Non-pigmented ciliary epithelial cell (primary cell): ENCODE measurements around the gene RHCG.
A peak's percentile ranks its signal among the peaks of the same experiment; 100 is the strongest.

Experiments
- DNase-seq: peaks from one replicate; pipeline ENCODE4 v3.0.0-alpha.2; 2010; ENCODE audit warnings: low read depth

Gene RHCG

GRCh38 chr15:89496155-89497098 lies at the start of gene RHCG:
TSS of gene RHCG (minus strand) at chr15:89496583. CDS start at chr15:89496544, 39 bp downstream.
- no peak for DNase-seq

- DNase-seq: no peak
Observed at GRCh38 chr15:89543389-89543788, 47.0 kb upstream of the RHCG start.

- DNase-seq: no peak
Observed at GRCh38 chr15:89542369-89542768, 46.0 kb upstream of the RHCG start.

GRCh38 chr15:89539027-89539426 lies 42.6 kb upstream of the RHCG start:
- no peak for DNase-seq

DNA sequence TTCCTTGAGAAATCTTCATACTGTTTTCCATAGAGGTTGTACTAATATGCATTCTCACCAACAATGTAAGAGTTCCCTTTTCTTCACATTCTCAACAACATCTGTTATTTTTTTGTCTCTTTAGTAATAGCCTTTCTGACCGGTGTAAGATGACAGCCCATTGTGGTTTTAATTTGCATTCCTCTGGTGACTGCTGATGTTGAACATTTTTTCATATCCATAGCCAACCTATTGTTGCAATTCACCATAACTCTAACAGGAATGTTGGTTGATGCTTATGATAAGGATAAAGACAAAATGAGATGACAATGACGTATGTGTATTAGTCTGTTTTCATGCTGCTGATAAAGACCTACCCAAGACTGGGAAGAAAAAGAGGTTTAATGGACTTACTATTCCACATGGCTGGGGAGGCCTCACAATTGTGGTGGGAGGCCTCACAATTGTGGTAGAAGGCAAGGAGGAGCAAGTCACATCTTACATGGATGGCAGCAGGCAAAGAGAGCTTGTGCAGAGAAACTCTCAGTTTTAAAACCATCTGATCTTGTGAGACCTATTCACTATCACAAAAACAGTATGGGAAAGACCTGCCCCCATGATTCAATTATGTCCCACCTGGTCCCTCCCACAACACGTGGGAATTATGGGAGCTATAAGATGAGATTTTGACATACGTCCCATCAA lies 37.6 kb upstream of the RHCG start:
- DNase-seq: peak; percentile 34

DNA sequence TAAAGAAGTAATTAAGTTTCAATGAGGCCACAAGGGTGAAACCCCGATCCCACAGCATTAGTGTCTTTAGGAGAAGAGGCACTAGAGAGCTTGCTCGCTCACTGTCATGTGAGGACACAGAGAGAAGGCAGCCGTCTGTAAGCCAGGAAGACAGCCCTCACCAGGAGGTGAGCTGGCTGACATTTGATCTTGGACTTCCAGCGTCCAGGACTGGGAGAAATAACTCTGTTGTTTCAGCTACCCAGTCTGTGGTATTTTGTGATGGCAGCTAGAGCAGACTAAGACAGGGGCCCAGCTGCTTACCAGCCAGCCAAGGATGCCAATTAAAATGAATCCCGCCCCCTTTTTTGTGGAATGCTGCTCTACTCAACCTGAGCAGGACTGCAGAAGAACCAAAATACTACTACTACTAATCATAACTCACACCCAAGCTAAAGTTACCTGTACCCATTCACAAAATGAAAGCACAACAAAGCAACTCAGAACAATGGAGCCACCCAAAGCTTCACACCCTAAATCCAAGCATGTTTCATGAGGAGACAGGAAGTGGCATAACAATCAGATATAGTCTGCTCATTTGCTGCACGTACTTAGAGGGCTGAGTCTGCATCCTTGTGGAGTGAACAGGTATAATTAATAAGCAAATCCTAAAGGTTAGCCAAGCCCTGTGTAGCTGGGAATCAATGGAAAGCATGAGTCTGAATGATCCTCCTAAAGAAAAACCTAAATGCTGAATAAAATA lies 35.6 kb upstream of the RHCG start:
- no peak for DNase-seq

GRCh38 chr15:89530976-89531375 lies 34.6 kb upstream of the RHCG start:
- DNase-seq: no peak

- no peak for DNase-seq
Observed at GRCh38 chr15:89528757-89529352, 32.5 kb upstream of the RHCG start.

DNA sequence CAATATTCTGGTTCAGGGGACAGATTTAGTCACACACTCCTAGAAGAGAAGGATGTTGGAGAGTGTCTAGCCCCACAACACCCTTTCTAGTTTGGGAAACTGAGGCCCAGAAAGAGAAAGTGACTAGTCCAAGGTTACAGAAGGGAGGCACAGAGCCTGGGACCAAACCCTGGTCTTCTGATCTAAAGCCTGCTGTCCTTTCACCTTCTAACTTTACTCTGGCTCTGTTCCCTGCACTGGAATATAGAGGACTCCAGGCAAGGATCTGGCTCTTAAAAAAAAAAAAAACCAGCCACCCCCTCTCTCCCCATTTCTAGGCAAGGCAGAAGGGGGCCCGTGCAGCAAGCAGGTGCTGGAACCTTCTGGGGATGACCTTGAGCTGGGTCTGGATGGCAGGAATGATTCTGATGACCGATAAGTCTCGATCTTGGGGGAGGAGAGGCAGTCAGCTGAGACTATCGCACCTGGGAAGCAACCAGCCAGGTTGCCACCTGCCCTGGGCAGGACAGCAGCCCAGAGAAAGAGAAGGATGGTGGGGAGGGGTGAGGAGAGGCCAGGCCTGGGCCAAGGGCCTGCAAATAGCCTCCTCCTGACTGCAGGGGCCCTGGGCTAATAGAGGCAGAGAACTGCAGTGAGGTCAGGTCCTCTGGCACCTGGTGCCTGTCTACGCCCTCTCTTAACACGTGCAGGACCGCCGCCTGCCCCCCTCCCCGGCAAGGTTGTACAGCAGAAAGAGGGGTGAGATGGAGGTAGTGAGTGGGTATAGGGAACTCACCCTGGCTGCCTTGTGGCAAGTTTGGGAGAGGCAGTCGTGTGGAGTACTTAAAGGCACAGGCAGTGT lies 30.4 kb upstream of the RHCG start:
- DNase-seq: no peak

- DNase-seq: no peak
Observed at GRCh38 chr15:89526181-89526580, 29.8 kb upstream of the RHCG start.

DNA sequence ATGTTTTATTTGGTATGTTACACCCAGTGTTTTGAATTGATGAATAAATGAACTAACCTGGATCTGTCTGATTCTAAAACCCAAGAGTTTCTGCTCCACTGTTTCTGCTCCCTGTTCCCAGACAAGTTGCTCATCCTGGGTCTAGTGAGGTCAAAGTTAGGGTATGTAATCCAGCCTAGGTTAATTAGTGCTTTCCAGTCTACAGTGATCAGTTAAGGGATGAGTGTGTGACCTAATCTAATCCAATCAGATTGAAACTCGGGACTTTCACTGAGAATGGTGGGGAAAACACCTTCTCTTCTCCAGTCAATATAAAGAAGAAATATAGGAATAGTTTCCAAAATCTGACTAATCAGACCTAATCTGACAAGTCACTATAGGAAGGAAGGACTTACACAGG lies 27.8 kb upstream of the RHCG start:
- no peak for DNase-seq

GRCh38 chr15:89523101-89523500 lies 26.7 kb upstream of the RHCG start:
- DNase-seq: no peak

- DNase-seq: no peak
Observed at GRCh38 chr15:89521605-89522004, 25.2 kb upstream of the RHCG start.

DNA sequence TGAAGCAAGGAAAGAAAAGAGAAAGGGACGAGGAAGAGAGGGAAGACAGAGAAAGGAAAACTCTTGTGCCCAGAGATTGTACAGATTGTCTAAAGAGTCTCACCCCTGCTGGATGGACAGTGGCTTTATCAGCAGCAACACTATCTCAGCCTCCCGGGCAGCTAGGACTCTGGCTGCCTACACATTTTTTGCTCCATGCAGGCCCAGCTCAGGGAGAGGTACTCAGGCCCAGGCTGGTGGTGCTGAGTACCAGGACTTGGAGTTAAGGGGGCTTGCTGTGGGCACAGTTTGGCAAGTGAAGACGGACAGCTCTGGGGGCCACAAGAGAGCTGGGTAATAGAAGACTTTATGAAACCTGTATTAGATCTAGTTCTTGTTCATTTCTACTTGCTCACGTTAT lies 19.1 kb upstream of the RHCG start:
- no peak for DNase-seq

DNA sequence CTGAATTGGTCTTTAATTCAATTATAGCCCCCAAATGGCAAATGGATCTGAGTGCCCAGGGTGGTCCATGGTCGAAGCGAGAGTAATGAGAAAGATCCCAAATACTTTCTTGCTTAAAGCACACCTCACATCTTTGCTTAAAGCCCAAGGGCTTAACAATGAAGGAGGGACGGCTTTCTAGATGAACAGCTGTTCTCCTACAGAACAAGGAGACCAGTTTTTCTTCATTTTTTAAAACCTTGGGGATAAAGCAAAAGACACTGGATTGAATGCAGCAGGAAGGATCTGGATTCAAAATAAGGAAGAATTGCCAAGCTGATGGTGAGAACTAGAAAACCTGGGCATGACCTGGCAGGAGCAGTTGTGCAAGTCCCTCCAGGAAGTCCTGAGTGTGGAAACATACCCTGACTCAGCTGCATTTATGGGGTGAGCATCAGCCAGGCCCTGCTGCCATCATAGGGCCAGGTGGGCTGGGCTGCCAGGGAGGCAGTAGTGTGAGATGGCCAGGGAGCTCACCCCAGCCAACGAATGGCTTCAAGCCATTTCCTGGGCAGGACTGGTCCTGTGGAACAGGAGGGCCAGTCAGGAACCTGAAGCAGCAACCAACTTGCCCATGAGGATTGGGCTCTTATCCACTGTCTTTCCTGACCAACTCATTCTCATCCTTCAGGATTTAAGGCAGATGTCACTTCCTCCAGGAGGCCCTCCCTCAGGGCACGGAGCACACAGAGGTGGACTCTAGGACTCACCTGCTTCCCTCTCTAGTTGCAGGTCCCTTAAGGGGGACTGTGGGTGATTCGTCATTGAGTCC lies 18.4 kb upstream of the RHCG start:
- DNase-seq: no peak

GRCh38 chr15:89514186-89514585 lies 17.8 kb upstream of the RHCG start:
- DNase-seq: no peak

DNA sequence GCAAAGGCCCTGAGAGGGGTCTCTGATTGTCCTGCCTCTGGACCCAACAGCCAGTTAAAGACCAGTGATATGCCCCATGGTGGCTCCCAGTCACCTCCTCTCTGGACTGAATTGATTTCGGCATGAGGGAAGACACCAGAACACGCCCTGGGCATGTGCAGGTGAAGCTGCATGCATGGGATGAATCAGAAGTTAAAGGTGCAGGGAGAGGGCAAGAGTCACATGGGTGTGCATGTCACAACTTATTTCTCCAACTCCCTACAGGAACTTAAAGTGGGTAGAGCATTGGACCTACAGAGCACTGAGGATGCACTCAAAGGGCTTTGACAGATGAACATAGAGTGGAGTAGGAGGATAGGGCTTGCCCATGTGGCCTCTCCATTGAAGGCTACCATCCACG lies 16.9 kb upstream of the RHCG start:
- DNase-seq: no peak

DNA sequence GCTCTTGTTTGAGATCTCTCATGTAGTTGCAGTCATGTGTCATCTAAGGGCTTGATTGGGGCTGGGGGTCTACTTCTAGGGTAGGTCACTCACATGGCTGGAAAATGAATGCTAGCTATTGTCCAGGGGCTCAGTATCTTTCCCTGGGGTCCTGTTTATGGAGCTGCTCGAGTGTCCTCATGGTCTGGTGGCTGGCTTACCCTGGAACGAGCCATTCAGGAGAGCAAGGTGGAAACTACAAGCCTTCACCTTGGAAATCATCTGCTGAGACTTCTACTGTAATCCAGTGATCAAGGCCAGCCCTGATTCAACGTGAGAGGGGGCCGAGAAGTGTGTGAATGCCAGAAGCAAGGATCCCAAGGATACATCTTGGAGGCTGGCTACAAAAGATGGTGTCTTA lies 16.2 kb upstream of the RHCG start:
- DNase-seq: no peak

GRCh38 chr15:89506026-89506686 lies 9.8 kb upstream of the RHCG start:
- DNase-seq: no peak

DNA sequence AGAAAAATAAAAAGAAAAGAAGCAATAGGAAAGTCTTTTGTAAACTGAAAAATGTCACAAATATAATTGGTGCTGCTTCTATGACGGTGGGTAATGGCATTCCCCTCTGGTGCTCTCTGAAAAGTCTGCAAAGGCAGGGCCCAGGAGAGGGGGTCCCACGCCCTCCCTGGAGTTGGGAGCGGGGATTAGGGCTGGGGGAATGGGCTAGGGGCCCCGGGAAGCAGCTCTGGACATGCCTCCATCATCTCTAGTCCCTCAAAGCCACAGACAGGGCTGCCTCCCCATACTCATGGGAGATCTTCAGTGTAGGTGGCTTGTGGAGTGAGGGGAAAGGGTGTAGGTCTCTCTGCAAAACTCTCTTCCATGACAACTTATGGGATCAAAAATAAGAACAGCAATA lies 7.8 kb upstream of the RHCG start:
- DNase-seq: no peak
